ENCODE data around the gene CCDC12. TPM values are rescaled to one million over a fixed set of nuclear protein-coding genes. Genes with fewer than 3 reads are reported as not detected.
A peak's percentile ranks its signal among the peaks of the same experiment; 100 is the strongest.

The CCDC12 gene
- total RNA-seq, 1 experiment from 2014 or later = 46.5 TPM

DNA sequence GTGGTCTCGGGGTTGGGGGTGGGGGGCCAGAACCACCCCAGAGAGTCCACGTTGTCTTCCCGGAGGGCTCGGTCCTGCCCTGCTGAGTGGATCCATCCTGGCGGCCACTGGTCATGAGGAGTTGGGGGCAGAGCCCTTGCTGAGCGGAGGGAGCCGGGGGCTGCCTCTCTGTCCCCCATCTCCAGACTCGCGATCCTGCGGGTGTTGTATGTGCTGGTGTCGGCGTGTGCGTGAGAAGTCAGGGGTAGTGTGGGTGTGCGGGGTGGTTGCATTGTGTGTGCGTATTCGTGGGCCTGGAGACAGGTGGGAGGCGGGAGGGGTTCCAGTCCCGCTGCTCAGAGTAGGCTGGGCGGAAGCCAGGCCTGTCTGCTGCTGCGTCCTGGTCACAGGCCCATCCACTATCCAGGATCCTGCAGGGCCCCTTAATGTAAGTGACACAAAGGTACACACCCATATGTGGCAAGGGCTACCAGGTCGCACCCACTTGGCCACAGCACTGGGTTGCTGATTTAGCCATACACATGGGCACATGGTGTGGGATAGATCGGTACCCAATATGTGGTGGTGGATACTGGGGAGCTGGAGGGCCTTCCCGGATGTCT is 33.7 kb upstream of the CCDC12 start:
- Histone ChIP-seq H4K20me1 (ENCODE audit: insufficient read depth) (no peaks in the 10 kb centered on the region), H3K27ac (ENCODE audit: low read depth, low read length) (no peak overlapping the region), H3K27me3 (ENCODE audit: insufficient read depth, low read length) (no peaks in the 10 kb centered on the region), H3K9me2 (ENCODE audit: insufficient read depth) (no peaks in the 10 kb centered on the region), H3K4me2 (ENCODE audit: low read length) (no peak overlapping the region), H3K4me1 (ENCODE audit: control insufficient read depth in 1 of 2, insufficient read depth in 2 of 2, low read length in 2 of 2) (no peaks in the 10 kb centered on the region), H3K36me3 (ENCODE audit: control insufficient read depth in 1 of 2, insufficient read depth in 2 of 2, low read length in 2 of 2) (peaks cover 6 to 7% of the 10 kb centered on the region in 2 experiments; a peak in 2 of 4 replicates), H3K9me3 (ENCODE audit: control insufficient read depth in 1 of 2, insufficient read depth in 1 of 2, low read depth in 1 of 2, low read length in 2 of 2) (no peaks in the 10 kb centered on the region), H2AFZ (ENCODE audit: low read depth, low read length, poor library complexity, severe bottlenecking) (no peak overlapping the region), H3K79me2 (ENCODE audit: insufficient read depth, low read length) (no peaks in the 10 kb centered on the region), H3K9ac (ENCODE audit: low read length) (no peak overlapping the region), H3K4me3 (replicated peaks in 1 of 2; ENCODE audit: low read depth in 1 of 2, low read length in 2 of 2) (no peak overlapping the region)
- ChIA-PET CTCF (no interaction called here), POLR2A (no interaction called here), RAD21 (ENCODE audit: low non-redundant PET in 1 of 2, low total read pairs in 2 of 2, uncharacterized antibody in 2 of 2, unreplicated experiment in 2 of 2) (no interaction called here)
- ATAC-seq (peak; percentile 19; the same call in 1 of the 2 replicates), DNase-seq (ENCODE audit: low read depth, low spot score) (no peak)
- TF ChIP-seq REST (IDR thresholded peaks at IDR 0.05; ENCODE audit: low read depth) (no peak), FOSL1 (IDR thresholded peaks at IDR 0.05; ENCODE audit: low read depth) (no peak), POLR2A (IDR thresholded peaks at IDR 0.05; ENCODE audit: borderline replicate concordance, extremely low read depth, insufficient read depth, insufficient read length) (no peak), ZNF274 (IDR thresholded peaks at IDR 0.05; ENCODE audit: low read depth, low read length) (no peak), CBX3 (IDR thresholded peaks at IDR 0.05; ENCODE audit: low read depth) (no peak), ZBTB33 (IDR thresholded peaks at IDR 0.05; ENCODE audit: extremely low read depth, insufficient replicate concordance, low read length) (no peak)
- intact Hi-C loops (cut with micrococcal nuclease) = no loop called here
- no TSS peak for BruUV-seq (replicated peaks)
